ENCODE measurements around the gene TAB3.

Gene TAB3

GRCh38 chrX:30889147-30890140 is at the start of gene TAB3:
TAB3 (minus strand) TSS chrX:30889254; CDS start chrX:30859588, 29,666 bp downstream.
- DNase-seq (ENCODE audit: low spot score) = peak; percentile 92

- DNase-seq (ENCODE audit: low spot score) = no peak
These were observed 49.2 kb upstream of the TAB3 start for GRCh38 chrX:30938295-30938694.

GRCh38 chrX:30935985-30936384 is 46.9 kb upstream of the TAB3 start:
- peak; percentile 34 for DNase-seq (ENCODE audit: low spot score)

GRCh38 chrX:30931920-30932319 is 42.9 kb upstream of the TAB3 start:
- DNase-seq (ENCODE audit: low spot score) = no peak

GRCh38 chrX:30930679-30931078 is 41.6 kb upstream of the TAB3 start:
- DNase-seq (ENCODE audit: low spot score) = no peak

- DNase-seq (ENCODE audit: low spot score) = no peak
These were observed 41.1 kb upstream of the TAB3 start for GRCh38 chrX:30930143-30930542.

GRCh38 chrX:30920271-30920670 is 31.2 kb upstream of the TAB3 start:
- no peak for DNase-seq (ENCODE audit: low spot score)

GRCh38 chrX:30918480-30918879 is 29.4 kb upstream of the TAB3 start:
- DNase-seq (ENCODE audit: low spot score) = no peak

- no peak for DNase-seq (ENCODE audit: low spot score)
These were observed 24.4 kb upstream of the TAB3 start for GRCh38 chrX:30913492-30913891.

- DNase-seq (ENCODE audit: low spot score) = no peak
These were observed 21.2 kb upstream of the TAB3 start for GRCh38 chrX:30910124-30910860.

- DNase-seq (ENCODE audit: low spot score) = no peak
These were observed 17.7 kb upstream of the TAB3 start for GRCh38 chrX:30906726-30907125.

GRCh38 chrX:30905321-30905720 is 16.3 kb upstream of the TAB3 start:
- no peak for DNase-seq (ENCODE audit: low spot score)

GRCh38 chrX:30904632-30905031 is 15.6 kb upstream of the TAB3 start:
- DNase-seq (ENCODE audit: low spot score) = no peak

- no peak for DNase-seq (ENCODE audit: low spot score)
These were observed 15.1 kb upstream of the TAB3 start for GRCh38 chrX:30904186-30904585.

GRCh38 chrX:30900227-30900626 is 11.2 kb upstream of the TAB3 start:
- no peak for DNase-seq (ENCODE audit: low spot score)

- DNase-seq (ENCODE audit: low spot score) = no peak
These were observed 9.8 kb upstream of the TAB3 start for GRCh38 chrX:30898886-30899285.

GRCh38 chrX:30895370-30895769 is 6.3 kb upstream of the TAB3 start:
- DNase-seq (ENCODE audit: low spot score) = no peak

GRCh38 chrX:30893206-30893605 is 4.2 kb upstream of the TAB3 start:
- DNase-seq (ENCODE audit: low spot score) = no peak

GRCh38 chrX:30892591-30892990 is 3.5 kb upstream of the TAB3 start:
- DNase-seq (ENCODE audit: low spot score) = no peak

- peak; percentile 35 for DNase-seq (ENCODE audit: low spot score)
These were observed 418 bp downstream of the TAB3 start for GRCh38 chrX:30888526-30889146.

GRCh38 chrX:30887721-30888120 is 1.3 kb downstream of the TAB3 start:
- no peak for DNase-seq (ENCODE audit: low spot score)

- DNase-seq (ENCODE audit: low spot score) = no peak
These were observed 1.8 kb downstream of the TAB3 start for GRCh38 chrX:30887288-30887687.

- DNase-seq (ENCODE audit: low spot score) = no peak
These were observed 3.9 kb downstream of the TAB3 start for GRCh38 chrX:30885136-30885535.
